GM12891 (cell line): ENCODE results near the gene VPS26C.

Experiments
- POLR2A ChIP-seq: IDR thresholded peaks from 2 replicates; pipeline ENCODE4 v1.6.1; 2011; ENCODE audit warnings: low read depth, low read length, control low read depth
- POLR2AphosphoS5 ChIP-seq: IDR thresholded peaks from 2 replicates; pipeline ENCODE4 v1.6.1; 2011; ENCODE audit warnings: low read depth, low read length, control low read depth
- TAF1 ChIP-seq: IDR thresholded peaks from 2 replicates; pipeline ENCODE4 v1.6.1; 2011; ENCODE audit warnings: low read depth, low read length, control low read depth

- no peak for TF ChIP-seq TAF1
- no peak for TF ChIP-seq POLR2AphosphoS5
- TF ChIP-seq POLR2A, result no peak
Measured at GRCh38 chr21:37224861-37225839, 42.0 kb downstream of the VPS26C start.
